Activated CD8-positive, alpha-beta memory T cell treated with anti-CD3 and anti-CD28 coated beads for 36 hours (primary cell): Measurements from ENCODE around the gene C9orf72. TPM values are rescaled to one million over a fixed set of nuclear protein-coding genes. Genes with fewer than 3 reads are reported as not detected.

Source experiments
- CTCF ChIA-PET: fragments of 350-600 bp; sonication (Branson Sonifier 250); formaldehyde crosslinking; loops from one replicate; lab custom pipeline; 2021; ENCODE audit warnings: antibody characterized with exemption; lab: Charles Lee
- POLR2A ChIA-PET: fragments of 350-600 bp; sonication (Branson Sonifier 250); formaldehyde crosslinking; loops from one replicate; lab custom pipeline; 2021; ENCODE audit warnings: antibody characterized with exemption; lab: Charles Lee
- total RNA-seq, 2 experiments: library from RNA; stranded (reverse); gene quantifications; one replicate each; pipeline ENCODE4 v1.2.3, GENCODE V29; 2021

The C9orf72 gene
- total RNA-seq, 2 experiments from 2014 or later: 4.0 to 4.2 TPM

- CTCF ChIA-PET: interaction anchor here (1.4 kb wide), 1 partner anchor 209 kb away, joined by 3 read pairs; no protein-coding TSS in a partner anchor
- POLR2A ChIA-PET: no interaction called here
Observed at GRCh38 chr9:27542508-27542907, 30.8 kb downstream of the C9orf72 start.

GRCh38 chr9:27541740-27542139, 31.5 kb downstream of the C9orf72 start:
- POLR2A ChIA-PET: no interaction called here
- CTCF ChIA-PET: interaction anchor here (1.2 kb wide), 1 partner anchor 10 kb away, joined by 3 read pairs; no protein-coding TSS in a partner anchor

GRCh38 chr9:27540502-27540901, 32.8 kb downstream of the C9orf72 start:
- CTCF ChIA-PET: no interaction called here
- POLR2A ChIA-PET: no interaction called here

- ChIA-PET POLR2A (no interaction called here), CTCF (no interaction called here)
Observed at GRCh38 chr9:27539479-27540441, 33.5 kb downstream of the C9orf72 start.

GRCh38 chr9:27538647-27539046, 34.6 kb downstream of the C9orf72 start:
- ChIA-PET CTCF (no interaction called here), POLR2A (no interaction called here)

GRCh38 chr9:27537756-27538155, 35.5 kb downstream of the C9orf72 start:
- POLR2A ChIA-PET: no interaction called here
- CTCF ChIA-PET: no interaction called here

- POLR2A ChIA-PET: no interaction called here
- CTCF ChIA-PET: no interaction called here
Observed at GRCh38 chr9:27537027-27537435, 36.2 kb downstream of the C9orf72 start.

GRCh38 chr9:27536168-27536567, 37.1 kb downstream of the C9orf72 start:
- ChIA-PET POLR2A (no interaction called here), CTCF (no interaction called here)

GRCh38 chr9:27535701-27536118, 37.6 kb downstream of the C9orf72 start:
- ChIA-PET CTCF (interaction anchor here (0.9 kb wide), 1 partner anchor 79 kb away, joined by 3 read pairs; no protein-coding TSS in a partner anchor), POLR2A (no interaction called here)

- CTCF ChIA-PET: interaction anchor here (0.9 kb wide), 1 partner anchor 78 kb away, joined by 3 read pairs; no protein-coding TSS in a partner anchor
Observed at GRCh38 chr9:27534658-27535209, 38.5 kb downstream of the C9orf72 start.

GRCh38 chr9:27534131-27534530, 39.1 kb downstream of the C9orf72 start:
- CTCF ChIA-PET: no interaction called here
- POLR2A ChIA-PET: no interaction called here

More at GRCh38 chr9:27534658-27535209, 38.5 kb downstream of the C9orf72 start:
- POLR2A ChIA-PET: no interaction called here

GRCh38 chr9:27533311-27533710, 40.0 kb downstream of the C9orf72 start:
- ChIA-PET CTCF (interaction anchor here (0.7 kb wide), 1 partner anchor 200 kb away, joined by 3 read pairs; no protein-coding TSS in a partner anchor), POLR2A (no interaction called here)

GRCh38 chr9:27532046-27532445, 41.2 kb downstream of the C9orf72 start:
- ChIA-PET CTCF (no interaction called here), POLR2A (no interaction called here)

GRCh38 chr9:27530915-27531755, 42.1 kb downstream of the C9orf72 start:
- ChIA-PET POLR2A (no interaction called here), CTCF (interaction anchor here (1.0 to 2.4 kb wide), 7 partner anchors 11 to 201 kb away, joined by 3 to 23 read pairs (median 6); partner anchors contain the start of gene C9orf72)

- POLR2A ChIA-PET: no interaction called here
Observed at GRCh38 chr9:27529316-27530278, 43.7 kb downstream of the C9orf72 start, which contains the start of gene MOB3B. Gene MOB3B (minus strand): TSS chr9:27529814. CDS start chr9:27455550, 74,264 bp downstream.

GRCh38 chr9:27528886-27529315, 44.4 kb downstream of the C9orf72 start:
- CTCF ChIA-PET: interaction anchor here (2.0 to 2.4 kb wide), 2 partner anchors 13 to 196 kb away, joined by 6 to 23 read pairs; no protein-coding TSS in a partner anchor
- POLR2A ChIA-PET: no interaction called here

More at GRCh38 chr9:27529316-27530278, 43.7 kb downstream of the C9orf72 start, which contains the start of gene MOB3B:
- CTCF ChIA-PET: interaction anchor here (1.1 to 2.4 kb wide), 8 partner anchors 14 to 199 kb away, joined by 3 to 23 read pairs (median 4); partner anchors contain the start of gene C9orf72

GRCh38 chr9:27528076-27528885, 45.0 kb downstream of the C9orf72 start:
- CTCF ChIA-PET: interaction anchor here (2.4 kb wide), 1 partner anchor 196 kb away, joined by 23 read pairs; no protein-coding TSS in a partner anchor

More at GRCh38 chr9:27528076-27528885, 45.0 kb downstream of the C9orf72 start:
- POLR2A ChIA-PET: no interaction called here
